ENCODE data around the gene NEK6.

Gene NEK6

DNA sequence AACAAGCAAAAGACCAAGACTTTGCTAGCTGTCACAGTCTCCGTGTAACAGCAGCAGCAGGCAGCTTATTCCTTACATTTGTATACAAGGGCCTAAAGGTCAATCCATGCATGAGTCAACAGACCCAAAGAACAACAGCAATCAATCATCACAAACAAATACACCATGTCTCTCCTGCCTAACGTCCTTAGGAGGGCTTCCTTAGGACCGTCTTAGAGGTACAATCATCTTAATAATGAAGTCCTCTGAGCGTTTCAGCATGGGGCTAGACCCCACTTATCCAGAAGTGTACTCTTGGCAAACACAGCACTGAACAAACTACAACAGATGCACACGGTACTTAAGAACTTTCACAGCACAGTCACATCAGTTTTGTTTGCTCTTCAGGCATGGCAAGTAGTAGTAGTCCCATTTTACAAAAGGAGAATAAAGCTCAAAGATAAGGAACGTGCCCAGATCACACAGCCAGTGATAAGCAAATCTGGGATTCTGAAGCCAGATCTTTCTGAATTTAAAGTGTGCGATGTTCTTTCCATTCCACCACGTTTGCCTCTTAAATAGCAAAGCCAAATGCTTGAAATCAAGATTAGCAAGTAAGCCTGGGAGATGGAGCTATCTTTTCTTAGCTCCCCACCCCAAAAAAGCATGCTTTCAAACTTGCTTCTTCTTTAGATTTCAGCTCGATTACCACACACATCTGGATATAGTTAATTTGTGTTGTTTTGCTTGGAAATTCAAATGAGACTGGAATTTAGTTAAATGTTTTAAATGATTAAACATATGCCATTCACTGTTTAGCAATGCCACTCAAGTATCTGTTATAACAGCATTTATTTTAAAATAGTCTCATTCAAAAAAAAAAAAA is 133.3 kb downstream of the NEK6 start:
- no peak for TF ChIP-seq FOXP2 (optimal IDR thresholded peaks at IDR 0.05; ENCODE audit: borderline replicate concordance, extremely low read depth, extremely low read length, insufficient read depth)
- TF ChIP-seq SIN3A (IDR thresholded peaks at IDR 0.05; ENCODE audit: borderline replicate concordance, insufficient read depth, low read length): no peak
- TF ChIP-seq, protein P1, sequence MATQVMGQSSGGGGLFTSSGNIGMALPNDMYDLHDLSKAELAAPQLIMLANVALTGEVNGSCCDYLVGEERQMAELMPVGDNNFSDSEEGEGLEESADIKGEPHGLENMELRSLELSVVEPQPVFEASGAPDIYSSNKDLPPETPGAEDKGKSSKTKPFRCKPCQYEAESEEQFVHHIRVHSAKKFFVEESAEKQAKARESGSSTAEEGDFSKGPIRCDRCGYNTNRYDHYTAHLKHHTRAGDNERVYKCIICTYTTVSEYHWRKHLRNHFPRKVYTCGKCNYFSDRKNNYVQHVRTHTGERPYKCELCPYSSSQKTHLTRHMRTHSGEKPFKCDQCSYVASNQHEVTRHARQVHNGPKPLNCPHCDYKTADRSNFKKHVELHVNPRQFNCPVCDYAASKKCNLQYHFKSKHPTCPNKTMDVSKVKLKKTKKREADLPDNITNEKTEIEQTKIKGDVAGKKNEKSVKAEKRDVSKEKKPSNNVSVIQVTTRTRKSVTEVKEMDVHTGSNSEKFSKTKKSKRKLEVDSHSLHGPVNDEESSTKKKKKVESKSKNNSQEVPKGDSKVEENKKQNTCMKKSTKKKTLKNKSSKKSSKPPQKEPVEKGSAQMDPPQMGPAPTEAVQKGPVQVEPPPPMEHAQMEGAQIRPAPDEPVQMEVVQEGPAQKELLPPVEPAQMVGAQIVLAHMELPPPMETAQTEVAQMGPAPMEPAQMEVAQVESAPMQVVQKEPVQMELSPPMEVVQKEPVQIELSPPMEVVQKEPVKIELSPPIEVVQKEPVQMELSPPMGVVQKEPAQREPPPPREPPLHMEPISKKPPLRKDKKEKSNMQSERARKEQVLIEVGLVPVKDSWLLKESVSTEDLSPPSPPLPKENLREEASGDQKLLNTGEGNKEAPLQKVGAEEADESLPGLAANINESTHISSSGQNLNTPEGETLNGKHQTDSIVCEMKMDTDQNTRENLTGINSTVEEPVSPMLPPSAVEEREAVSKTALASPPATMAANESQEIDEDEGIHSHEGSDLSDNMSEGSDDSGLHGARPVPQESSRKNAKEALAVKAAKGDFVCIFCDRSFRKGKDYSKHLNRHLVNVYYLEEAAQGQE (IDR thresholded peaks at IDR 0.05; ENCODE audit: insufficient read depth in 1 of 2, low read depth in 2 of 2, low read length in 2 of 2): no peak
- TF ChIP-seq POLR2AphosphoS5 (IDR thresholded peaks at IDR 0.05; ENCODE audit: low read depth, low read length): no peak
- no peak for TF ChIP-seq TAF1 (IDR thresholded peaks at IDR 0.05; ENCODE audit: borderline replicate concordance, insufficient read depth, low read length)

DNA sequence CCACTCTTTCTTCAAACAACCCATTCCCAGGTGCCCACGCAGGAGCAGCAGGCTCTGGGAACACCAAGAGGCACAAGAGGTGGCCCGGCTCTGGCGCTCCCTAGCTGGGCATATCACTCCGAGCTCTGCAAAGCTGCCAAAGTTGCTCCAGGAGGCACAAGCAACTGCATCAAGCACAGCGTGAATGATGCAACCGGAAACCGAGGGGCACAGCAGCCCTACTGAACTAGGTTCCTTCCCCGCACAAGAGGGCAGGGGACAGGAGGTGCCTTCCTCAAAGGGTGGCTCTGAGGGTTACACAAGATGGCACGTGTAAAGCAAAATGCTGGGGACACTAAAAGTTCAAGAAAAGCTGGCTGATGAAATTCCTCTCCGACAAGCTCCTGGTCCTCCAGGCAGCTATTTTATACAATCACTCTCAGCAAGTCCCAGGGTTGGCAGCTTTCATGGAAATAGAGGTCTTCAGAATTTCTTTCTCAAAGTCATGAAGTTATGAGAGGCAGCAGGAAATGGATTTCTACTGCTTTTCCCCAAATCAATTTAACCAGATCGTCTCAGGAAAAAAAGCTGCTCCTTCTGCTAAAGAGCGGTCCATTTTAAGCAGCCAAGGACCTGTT is 134.6 kb downstream of the NEK6 start:
- TF ChIP-seq TAF1 (IDR thresholded peaks at IDR 0.05; ENCODE audit: borderline replicate concordance, insufficient read depth, low read length): no peak
- no peak for TF ChIP-seq FOXP2 (optimal IDR thresholded peaks at IDR 0.05; ENCODE audit: borderline replicate concordance, extremely low read depth, extremely low read length, insufficient read depth)
- TF ChIP-seq SIN3A (IDR thresholded peaks at IDR 0.05; ENCODE audit: borderline replicate concordance, insufficient read depth, low read length): no peak
- no peak for TF ChIP-seq POLR2AphosphoS5 (IDR thresholded peaks at IDR 0.05; ENCODE audit: low read depth, low read length)
- TF ChIP-seq, protein P1 (IDR thresholded peaks at IDR 0.05; ENCODE audit: insufficient read depth in 1 of 2, low read depth in 2 of 2, low read length in 2 of 2): no peak

DNA sequence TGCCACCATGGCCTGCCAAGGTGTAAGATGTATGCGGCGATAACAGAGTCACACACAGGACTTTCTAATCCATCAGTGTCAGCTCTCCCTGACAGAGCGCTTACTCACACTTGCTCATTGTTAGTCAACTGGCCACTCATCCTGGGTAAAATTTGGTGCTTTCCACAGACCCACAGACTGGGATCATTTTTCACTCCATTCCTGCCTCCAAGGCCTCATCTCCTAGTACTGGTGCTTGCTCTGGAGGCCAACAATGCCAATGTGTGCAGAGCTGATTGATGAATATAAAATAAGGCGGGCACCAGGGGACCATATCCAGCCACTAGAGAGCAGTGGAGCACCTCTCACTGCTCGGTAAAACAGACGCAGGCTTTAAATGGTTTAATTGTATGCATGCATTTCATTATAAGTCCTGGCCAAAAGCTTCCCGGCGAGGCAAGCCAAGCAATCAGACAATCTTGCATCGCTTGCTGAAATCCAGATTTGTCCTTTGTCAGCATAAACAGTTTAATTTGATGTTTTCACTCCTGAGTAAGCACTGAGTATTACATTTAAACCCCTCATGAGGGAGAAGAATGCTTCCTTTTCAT is 135.2 kb downstream of the NEK6 start:
- no peak for TF ChIP-seq POLR2AphosphoS5 (IDR thresholded peaks at IDR 0.05; ENCODE audit: low read depth, low read length)
- TF ChIP-seq, protein P1 (IDR thresholded peaks at IDR 0.05; ENCODE audit: insufficient read depth in 1 of 2, low read depth in 2 of 2, low read length in 2 of 2): no peak
- no peak for TF ChIP-seq SIN3A (IDR thresholded peaks at IDR 0.05; ENCODE audit: borderline replicate concordance, insufficient read depth, low read length)
- no peak for TF ChIP-seq FOXP2 (optimal IDR thresholded peaks at IDR 0.05; ENCODE audit: borderline replicate concordance, extremely low read depth, extremely low read length, insufficient read depth)
- no peak for TF ChIP-seq TAF1 (IDR thresholded peaks at IDR 0.05; ENCODE audit: borderline replicate concordance, insufficient read depth, low read length)

DNA sequence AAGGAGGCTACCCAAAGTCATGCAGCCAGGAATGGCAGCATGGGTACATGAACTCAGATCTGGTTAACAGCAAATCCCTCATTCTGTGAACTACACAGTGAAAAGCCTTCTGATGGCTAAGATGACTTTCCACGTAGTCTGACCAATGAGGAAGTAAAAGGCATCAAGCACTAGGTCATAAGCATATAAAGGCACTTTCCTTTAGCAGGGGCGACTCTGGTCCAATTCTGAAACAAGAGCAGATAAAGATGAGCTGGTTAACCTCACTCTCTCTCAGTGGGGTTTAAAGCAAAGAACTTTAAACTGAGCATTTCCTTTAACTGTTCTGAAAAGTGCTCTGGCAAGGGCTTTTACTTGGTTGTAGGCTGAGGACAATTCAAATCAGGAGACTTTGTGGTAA is 136.4 kb downstream of the NEK6 start:
- no peak for TF ChIP-seq POLR2AphosphoS5 (IDR thresholded peaks at IDR 0.05; ENCODE audit: low read depth, low read length)
- no peak for TF ChIP-seq FOXP2 (optimal IDR thresholded peaks at IDR 0.05; ENCODE audit: borderline replicate concordance, extremely low read depth, extremely low read length, insufficient read depth)
- no peak for TF ChIP-seq SIN3A (IDR thresholded peaks at IDR 0.05; ENCODE audit: borderline replicate concordance, insufficient read depth, low read length)
- TF ChIP-seq TAF1 (IDR thresholded peaks at IDR 0.05; ENCODE audit: borderline replicate concordance, insufficient read depth, low read length): no peak
- TF ChIP-seq, protein P1 (IDR thresholded peaks at IDR 0.05; ENCODE audit: insufficient read depth in 1 of 2, low read depth in 2 of 2, low read length in 2 of 2): no peak

Data from PFSK-1 (cell line).